K562 (cell line): ENCODE data around the gene CD96. TPM values are rescaled to one million over a fixed set of nuclear protein-coding genes. Genes with fewer than 3 reads are reported as not detected.

Experiments used
- ATAC-seq: fragments of 200-7000 bp; cut with Tn5 transposase; 3 replicates; pipeline ENCODE4 v1.9.1; 2020; ENCODE audit warnings: moderate library complexity
- BruUV-seq: library from RNA; stranded (reverse); fragments of 400-500 nt; replicated peaks from 2 replicates; lab custom pipeline; 2021; lab: Mats Ljungman, UMichigan
- CTCF ChIA-PET: fragments of 300-600 bp; formaldehyde crosslinking; extraction: SDS; loops from one replicate; lab custom pipeline; 2021; ENCODE audit warnings: low intra/inter-chr PET ratio; lab: Yijun Ruan, JAX
- POLR2A ChIA-PET: fragments of 300-600, 350-650 bp; sonication (Branson Sonifier 250); formaldehyde crosslinking; extraction: SDS; loops from one replicate; lab custom pipeline; 2021; ENCODE audit warnings: antibody characterized with exemption, inconsistent platforms; lab: Yijun Ruan, JAX
- DNase-seq, 4 experiments: peaks; one replicate each; pipeline versions ENCODE4 v3.0.0 to v3.0.0-alpha.2; 2011 to 2018; ENCODE audit warnings: low spot score in 3 of 4, mixed read lengths in 3 of 4; ENCODE audit errors: extremely low read depth in 1 of 4
- FAIRE-seq: peaks from 2 replicates; lab custom pipeline; 2011; peaks lifted over from hg19 to GRCh38; lab: Jason Lieb, UNC
- H2AFZ ChIP-seq: 2 replicates; pipeline ENCODE4 v1.6.0; 2011; ENCODE audit warnings: low read depth, low read length, control low read depth, inconsistent platforms
- H3K27ac ChIP-seq: fragments of 200-600 bp; 3 replicates; pipeline ENCODE4 v1.8.0; 2011; ENCODE audit warnings: low read depth, mild to moderate bottlenecking, control low read depth, inconsistent platforms, low read length, moderate library complexity, mixed read lengths; ENCODE audit errors: extremely low read depth
- H3K27me3 ChIP-seq, 2 experiments: fragments of 300-600 bp in 1 of 2; 2 replicates in 1 of 2; 3 replicates in 1 of 2; pipeline versions ENCODE4 v1.6.0 to v1.8.0; 2011; ENCODE audit warnings: inconsistent platforms in 2 of 2, low read length in 2 of 2, mild to moderate bottlenecking in 1 of 2, mixed read lengths in 1 of 2, moderate library complexity in 1 of 2; ENCODE audit not compliant: control insufficient read depth in 2 of 2, insufficient read depth in 2 of 2
- H3K36me3 ChIP-seq: fragments of 300-600 bp; 3 replicates; pipeline ENCODE4 v1.8.0; 2011; ENCODE audit warnings: mild to moderate bottlenecking, low read length, inconsistent platforms; ENCODE audit not compliant: control insufficient read depth, insufficient read depth
- H3K4me1 ChIP-seq, 2 experiments: fragments of 200-600 bp in 1 of 2; replicated peaks in 1 of 2; 2 replicates in 1 of 2; 3 replicates in 1 of 2; pipeline versions ENCODE4 v1.5.1 to v1.8.0; 2011; ENCODE audit warnings: inconsistent platforms in 2 of 2, low read length in 2 of 2, mild to moderate bottlenecking in 1 of 2, mixed read lengths in 1 of 2, moderate library complexity in 1 of 2; ENCODE audit not compliant: control insufficient read depth in 2 of 2, insufficient read depth in 2 of 2
- H3K4me2 ChIP-seq: 2 replicates; pipeline ENCODE4 v1.6.1; 2011; ENCODE audit warnings: low read length, control low read depth, inconsistent platforms, mixed read lengths; ENCODE audit not compliant: insufficient read depth
- H3K4me3 ChIP-seq: fragments of 200-600 bp; sonication (generic), shearing (Covaris generic); 2 replicates; pipeline ENCODE4 v1.5.1; 2016; ENCODE audit warnings: control low read depth, inconsistent platforms
- H3K79me2 ChIP-seq: fragments of 200-600 bp; 3 replicates; pipeline ENCODE4 v1.8.0; 2011; ENCODE audit warnings: low read length, inconsistent platforms; ENCODE audit not compliant: control insufficient read depth, insufficient read depth
- H3K9ac ChIP-seq, 2 experiments: 2 replicates each; pipeline versions ENCODE4 v1.6.0 to v1.6.1; 2011; ENCODE audit warnings: low read depth in 2 of 2, low read length in 2 of 2, control low read depth in 1 of 2, inconsistent platforms in 1 of 2, mild to moderate bottlenecking in 1 of 2, mixed read lengths in 1 of 2; ENCODE audit not compliant: insufficient read depth in 1 of 2
- H3K9me1 ChIP-seq: one replicate; pipeline ENCODE4 v1.6.0; 2011; ENCODE audit warnings: inconsistent platforms, mild to moderate bottlenecking, low read length, moderate library complexity; ENCODE audit not compliant: control insufficient read depth, insufficient read depth
- H3K9me3 ChIP-seq: replicated peaks from 2 replicates; pipeline ENCODE4 v1.5.1; 2011; ENCODE audit warnings: low read depth, low read length, inconsistent platforms; ENCODE audit not compliant: control insufficient read depth, insufficient read depth
- H4K20me1 ChIP-seq: replicated peaks from 2 replicates; pipeline ENCODE4 v1.6.1; 2011; ENCODE audit warnings: low read length, inconsistent platforms, mixed read lengths; ENCODE audit not compliant: control insufficient read depth, insufficient read depth
- C11orf30 ChIP-seq: fragments of 450-650 bp; IDR thresholded peaks from 2 replicates; pipeline ENCODE4 v1.6.1; 2016; ENCODE audit warnings: low read depth, mild to moderate bottlenecking
- COPS2 ChIP-seq: fragments of 450-650 bp; conservative IDR thresholded peaks from 2 replicates; pipeline ENCODE4 v1.6.1; 2016; ENCODE audit warnings: mild to moderate bottlenecking, moderate library complexity
- MEIS2 ChIP-seq: fragments of 450-650 bp; IDR thresholded peaks from 2 replicates; pipeline ENCODE4 v1.6.1; 2014; ENCODE audit warnings: mild to moderate bottlenecking; ENCODE audit not compliant: partially characterized antibody
- NCOA4 ChIP-seq: fragments of 450-650 bp; IDR thresholded peaks from 2 replicates; pipeline ENCODE4 v1.6.1; 2018; ENCODE audit warnings: mild to moderate bottlenecking; ENCODE audit not compliant: partially characterized antibody
- PCBP2 ChIP-seq: fragments of 200-400 bp; formaldehyde crosslinking; IDR thresholded peaks from 2 replicates; pipeline ENCODE4 v1.6.1; 2018; ENCODE audit warnings: low read length, low read depth, mild to moderate bottlenecking, moderate library complexity; ENCODE audit not compliant: poor library complexity, severe bottlenecking
- SAFB2 ChIP-seq: fragments of 200-400 bp; formaldehyde crosslinking; IDR thresholded peaks from 2 replicates; pipeline ENCODE4 v1.6.1; 2018; ENCODE audit warnings: borderline replicate concordance, low read length, low read depth, moderate library complexity; ENCODE audit not compliant: severe bottlenecking
- SAP30 ChIP-seq: fragments of 200-600 bp; sonication (generic); IDR thresholded peaks from 2 replicates; pipeline ENCODE4 v1.6.1; 2012; ENCODE audit warnings: borderline replicate concordance, low read depth, mild to moderate bottlenecking, moderate library complexity, low read length, control low read depth, inconsistent platforms; ENCODE audit not compliant: insufficient read depth, poor library complexity, severe bottlenecking
- SIRT6 ChIP-seq: IDR thresholded peaks from one replicate; pipeline ENCODE4 v1.6.1; 2012; ENCODE audit warnings: low read depth, mild to moderate bottlenecking, control low read depth, inconsistent platforms, low read length, moderate library complexity
- ZNF174 ChIP-seq: fragments of 250-450 bp; sonication (Bioruptor Pico); IDR thresholded peaks from 2 replicates; pipeline ENCODE4 v1.4.0; 2020; ENCODE audit warnings: mild to moderate bottlenecking
- ZNF584 ChIP-seq: fragments of 200-800 bp; sonication (Bioruptor generic); IDR thresholded peaks from 2 replicates; pipeline ENCODE4 v1.6.1; 2016; ENCODE audit warnings: low read depth, mild to moderate bottlenecking, missing genetic modification characterization, missing compliant biosample characterization
- WGBS: fragments of 100-300 bp; shearing (Covaris generic); methylation state at CpG from one replicate; pipeline ENCODE4 v1.1.6; 2016; ENCODE audit warnings: low coverage, mixed read lengths; ENCODE audit not compliant: insufficient coverage; ENCODE audit errors: missing lambda C conversion rate; 5-methylcytosine and 5-hydroxymethylcytosine counted together
- in situ Hi-C: fragments of 300-500 bp; cut with MboI; formaldehyde crosslinking; loops from 4 replicates; pipeline ENCODE4 v1.15.0; 2018; ENCODE audit warnings: inconsistent platforms, mixed read lengths
- intact Hi-C: fragments of 100-400 bp; cut with micrococcal nuclease; formaldehyde crosslinking; loops from 2 replicates; pipeline ENCODE4 v1.14.2; 2022
- polyA plus RNA-seq, 8 experiments: library from polyadenylated mRNA; depleted of rRNA in 4 of 8; stranded (reverse) in 5 of 8; unstranded in 3 of 8; fragments of >200 nt; fragmentation: Nextera tagmentation in 2 of 8; fragmentation: Illumina TruSeq in 1 of 8; extraction: Ambion mirVana in 2 of 8; extraction: Trizol in 1 of 8; gene quantifications; 2 replicates each; pipeline versions ENCODE4 v1.2.1 to v1.2.3, GENCODE V29; 2011 to 2014; ENCODE audit warnings: inconsistent platforms in 1 of 8, missing spikeins in 1 of 8
- total RNA-seq, 7 experiments: library from RNA; depleted of rRNA in 6 of 7; stranded (reverse); fragments of >200 nt in 6 of 7; fragmentation: Illumina TruSeq in 2 of 7; extraction: Trizol in 2 of 7; gene quantifications; 2 replicates each; pipeline versions ENCODE4 v1.2.1 to v1.2.3, GENCODE V29; 2011 to 2021; ENCODE audit warnings: low replicate concordance in 1 of 7
- TF ChIP-seq, protein P1 (sequence below): fragments of 250-450 bp; sonication (Bioruptor Pico); IDR thresholded peaks from 2 replicates; pipeline ENCODE4 v1.5.0; 2021
- TF ChIP-seq, protein P2 (sequence below): fragments of 250-450 bp; sonication (Bioruptor Pico); IDR thresholded peaks from 2 replicates; pipeline ENCODE4 v1.5.1; 2021; ENCODE audit warnings: mild to moderate bottlenecking

Gene CD96
- total and polyA plus RNA-seq, 9 of the 15 experiments (the other 6 are each of a cell fraction or from before 2014, with no cell fraction given): 0.32 to 5.7 (median 1.2) TPM

DNA sequence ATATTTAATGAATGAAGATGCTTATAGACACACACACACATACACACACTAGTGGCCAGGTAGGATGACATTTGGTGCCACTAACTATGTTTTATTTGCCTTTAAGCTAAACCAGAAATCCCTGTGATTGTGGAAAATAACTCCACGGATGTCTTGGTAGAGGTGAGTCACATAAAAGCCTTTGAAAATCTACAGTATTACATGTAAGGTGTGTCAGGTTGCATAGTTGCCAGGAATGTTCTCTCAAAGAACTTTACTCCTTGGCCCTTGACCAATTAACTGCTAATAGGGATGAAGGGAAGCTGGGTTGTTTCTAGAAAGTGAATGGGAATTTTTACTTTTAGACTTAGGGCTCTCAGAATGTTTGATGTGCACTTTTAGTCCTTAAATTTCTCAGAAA, 43.2 kb downstream of the CD96 start:
- no peaks in the 10 kb centered on the region for H3K9me1 ChIP-seq
- CTCF ChIA-PET: no interaction called here
- H2AFZ ChIP-seq: no peak overlapping the region
- no TSS peak for BruUV-seq
- no peak overlapping the region for H3K27ac ChIP-seq
- no peak overlapping the region for H3K4me2 ChIP-seq
- H3K79me2 ChIP-seq: no peaks in the 10 kb centered on the region
- H3K27me3 ChIP-seq: no peaks in the 10 kb centered on the region
- H3K9ac ChIP-seq: no peak overlapping the region
- H3K4me1 ChIP-seq: no peaks in the 10 kb centered on the region
- DNase-seq: no peak
- WGBS: 9% methylated on average over 1 of the region's 1 CpG
- in situ Hi-C loops: no loop called here
- TF ChIP-seq ZNF174 (CRISPR knock-in tag): no peak
- TF ChIP-seq ZNF584 (CRISPR knock-in tag): no peak
- TF ChIP-seq, protein P1, sequence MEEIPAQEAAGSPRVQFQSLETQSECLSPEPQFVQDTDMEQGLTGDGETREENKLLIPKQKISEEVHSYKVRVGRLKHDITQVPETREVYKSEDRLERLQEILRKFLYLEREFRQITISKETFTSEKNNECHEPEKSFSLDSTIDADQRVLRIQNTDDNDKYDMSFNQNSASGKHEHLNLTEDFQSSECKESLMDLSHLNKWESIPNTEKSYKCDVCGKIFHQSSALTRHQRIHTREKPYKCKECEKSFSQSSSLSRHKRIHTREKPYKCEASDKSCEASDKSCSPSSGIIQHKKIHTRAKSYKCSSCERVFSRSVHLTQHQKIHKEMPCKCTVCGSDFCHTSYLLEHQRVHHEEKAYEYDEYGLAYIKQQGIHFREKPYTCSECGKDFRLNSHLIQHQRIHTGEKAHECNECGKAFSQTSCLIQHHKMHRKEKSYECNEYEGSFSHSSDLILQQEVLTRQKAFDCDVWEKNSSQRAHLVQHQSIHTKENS (CRISPR knock-in tag): no peak
- no peak for TF ChIP-seq MEIS2
- TF ChIP-seq C11orf30: no peak
- no peak for TF ChIP-seq SIRT6
- TF ChIP-seq, protein P2, sequence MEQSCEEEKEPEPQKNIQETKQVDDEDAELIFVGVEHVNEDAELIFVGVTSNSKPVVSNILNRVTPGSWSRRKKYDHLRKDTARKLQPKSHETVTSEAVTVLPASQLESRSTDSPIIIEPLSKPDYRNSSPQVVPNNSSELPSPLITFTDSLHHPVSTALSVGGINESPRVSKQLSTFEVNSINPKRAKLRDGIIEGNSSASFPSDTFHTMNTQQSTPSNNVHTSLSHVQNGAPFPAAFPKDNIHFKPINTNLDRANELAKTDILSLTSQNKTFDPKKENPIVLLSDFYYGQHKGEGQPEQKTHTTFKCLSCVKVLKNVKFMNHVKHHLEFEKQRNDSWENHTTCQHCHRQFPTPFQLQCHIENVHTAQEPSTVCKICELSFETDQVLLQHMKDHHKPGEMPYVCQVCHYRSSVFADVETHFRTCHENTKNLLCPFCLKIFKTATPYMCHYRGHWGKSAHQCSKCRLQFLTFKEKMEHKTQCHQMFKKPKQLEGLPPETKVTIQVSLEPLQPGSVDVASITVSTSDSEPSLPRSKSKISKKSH: no peak
- no peak for TF ChIP-seq SAFB2
- no peak for TF ChIP-seq SAP30
- no peak for TF ChIP-seq NCOA4
- TF ChIP-seq PCBP2: no peak
- TF ChIP-seq COPS2: no peak
- POLR2A ChIA-PET: no interaction called here
- no peaks in the 10 kb centered on the region for H3K9me3 ChIP-seq
- H4K20me1 ChIP-seq: no peaks in the 10 kb centered on the region
- intact Hi-C loops: no loop called here
- no peak for FAIRE-seq
- no peak overlapping the region for H3K4me3 ChIP-seq
- no peaks in the 10 kb centered on the region for H3K36me3 ChIP-seq
- ATAC-seq: no peak
